ENCODE data around the gene CT45A8. TPM values are rescaled to one million over a fixed set of nuclear protein-coding genes. Genes with fewer than 3 reads are reported as not detected.
A peak's percentile ranks its signal among the peaks of the same experiment; 100 is the strongest.

CT45A8 gene
- total and polyA plus RNA-seq, 9 of the 15 experiments (the other 6 are each of a cell fraction or from before 2014, with no cell fraction given) = 6.5 to 27.7 (median 9.6) TPM; not detected in 4

DNA sequence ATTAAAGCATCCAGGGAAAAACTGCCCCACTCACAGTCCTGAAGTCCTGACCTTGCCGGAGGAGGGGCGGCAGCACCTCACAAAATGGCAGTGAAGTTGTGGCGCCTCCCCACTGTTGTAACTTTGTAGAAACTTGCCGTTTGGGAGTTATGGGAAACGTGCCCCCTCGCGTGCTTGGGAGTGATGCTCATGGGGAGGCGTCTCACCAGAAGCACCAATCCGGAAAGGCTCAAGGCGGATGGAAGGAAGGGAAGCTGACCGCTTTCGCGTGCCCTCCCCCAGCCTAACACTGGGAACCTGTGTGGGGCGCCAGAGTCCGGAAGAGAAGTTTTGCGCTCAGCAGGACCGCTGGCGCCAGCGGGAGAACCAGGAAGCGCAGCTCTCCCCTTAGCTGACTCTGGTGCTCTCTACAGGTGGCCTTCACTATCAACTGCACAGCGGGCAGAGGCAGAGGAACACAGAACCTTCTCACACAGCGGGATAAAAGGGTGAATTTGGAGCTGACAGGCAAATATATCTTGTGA, 39.0 kb upstream of the CT45A8 start, which contains the start of the genes CT45A10 and SAGE1 (continued):
- TF ChIP-seq, protein P1, sequence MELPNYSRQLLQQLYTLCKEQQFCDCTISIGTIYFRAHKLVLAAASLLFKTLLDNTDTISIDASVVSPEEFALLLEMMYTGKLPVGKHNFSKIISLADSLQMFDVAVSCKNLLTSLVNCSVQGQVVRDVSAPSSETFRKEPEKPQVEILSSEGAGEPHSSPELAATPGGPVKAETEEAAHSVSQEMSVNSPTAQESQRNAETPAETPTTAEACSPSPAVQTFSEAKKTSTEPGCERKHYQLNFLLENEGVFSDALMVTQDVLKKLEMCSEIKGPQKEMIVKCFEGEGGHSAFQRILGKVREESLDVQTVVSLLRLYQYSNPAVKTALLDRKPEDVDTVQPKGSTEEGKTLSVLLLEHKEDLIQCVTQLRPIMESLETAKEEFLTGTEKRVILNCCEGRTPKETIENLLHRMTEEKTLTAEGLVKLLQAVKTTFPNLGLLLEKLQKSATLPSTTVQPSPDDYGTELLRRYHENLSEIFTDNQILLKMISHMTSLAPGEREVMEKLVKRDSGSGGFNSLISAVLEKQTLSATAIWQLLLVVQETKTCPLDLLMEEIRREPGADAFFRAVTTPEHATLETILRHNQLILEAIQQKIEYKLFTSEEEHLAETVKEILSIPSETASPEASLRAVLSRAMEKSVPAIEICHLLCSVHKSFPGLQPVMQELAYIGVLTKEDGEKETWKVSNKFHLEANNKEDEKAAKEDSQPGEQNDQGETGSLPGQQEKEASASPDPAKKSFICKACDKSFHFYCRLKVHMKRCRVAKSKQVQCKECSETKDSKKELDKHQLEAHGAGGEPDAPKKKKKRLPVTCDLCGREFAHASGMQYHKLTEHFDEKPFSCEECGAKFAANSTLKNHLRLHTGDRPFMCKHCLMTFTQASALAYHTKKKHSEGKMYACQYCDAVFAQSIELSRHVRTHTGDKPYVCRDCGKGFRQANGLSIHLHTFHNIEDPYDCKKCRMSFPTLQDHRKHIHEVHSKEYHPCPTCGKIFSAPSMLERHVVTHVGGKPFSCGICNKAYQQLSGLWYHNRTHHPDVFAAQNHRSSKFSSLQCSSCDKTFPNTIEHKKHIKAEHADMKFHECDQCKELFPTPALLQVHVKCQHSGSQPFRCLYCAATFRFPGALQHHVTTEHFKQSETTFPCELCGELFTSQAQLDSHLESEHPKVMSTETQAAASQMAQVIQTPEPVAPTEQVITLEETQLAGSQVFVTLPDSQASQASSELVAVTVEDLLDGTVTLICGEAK (IDR thresholded peaks at IDR 0.05) = peak; percentile 65; the same call in 1 of the 2 replicates
- TF ChIP-seq, protein P1 (CRISPR knock-in tag; IDR thresholded peaks at IDR 0.05) = no peak
- no peak for TF ChIP-seq ZNF217 (CRISPR knock-in tag; IDR thresholded peaks at IDR 0.05)
- 0 out of 2 replicates have a peak, but pooled peaks have one; percentile 15 for TF ChIP-seq DPF2 (IDR thresholded peaks at IDR 0.05)
- TF ChIP-seq XRCC3 (IDR thresholded peaks at IDR 0.05) = no peak
- no peak for TF ChIP-seq FOXP1 (CRISPR knock-in tag; IDR thresholded peaks at IDR 0.05)
- no peak for TF ChIP-seq ZKSCAN1 (IDR thresholded peaks at IDR 0.05; ENCODE audit: low read depth, low read length)
- TF ChIP-seq, protein P2, sequence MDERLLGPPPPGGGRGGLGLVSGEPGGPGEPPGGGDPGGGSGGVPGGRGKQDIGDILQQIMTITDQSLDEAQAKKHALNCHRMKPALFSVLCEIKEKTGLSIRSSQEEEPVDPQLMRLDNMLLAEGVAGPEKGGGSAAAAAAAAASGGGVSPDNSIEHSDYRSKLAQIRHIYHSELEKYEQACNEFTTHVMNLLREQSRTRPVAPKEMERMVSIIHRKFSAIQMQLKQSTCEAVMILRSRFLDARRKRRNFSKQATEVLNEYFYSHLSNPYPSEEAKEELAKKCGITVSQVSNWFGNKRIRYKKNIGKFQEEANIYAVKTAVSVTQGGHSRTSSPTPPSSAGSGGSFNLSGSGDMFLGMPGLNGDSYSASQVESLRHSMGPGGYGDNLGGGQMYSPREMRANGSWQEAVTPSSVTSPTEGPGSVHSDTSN (CRISPR knock-in tag; IDR thresholded peaks at IDR 0.05; ENCODE audit: low read depth) = no peak
- TF ChIP-seq, protein P2 (tag; conservative IDR thresholded peaks at IDR 0.05; ENCODE audit: low read depth) = no peak
- TF ChIP-seq SP2 (IDR thresholded peaks at IDR 0.05; ENCODE audit: extremely low read depth, low read depth, low read length, poor library complexity, severe bottlenecking) = no peak
- peak; percentile 69; the same call in 1 of the 2 replicates for TF ChIP-seq GTF2E2 (tag; IDR thresholded peaks at IDR 0.05)
- TF ChIP-seq, protein P3, sequence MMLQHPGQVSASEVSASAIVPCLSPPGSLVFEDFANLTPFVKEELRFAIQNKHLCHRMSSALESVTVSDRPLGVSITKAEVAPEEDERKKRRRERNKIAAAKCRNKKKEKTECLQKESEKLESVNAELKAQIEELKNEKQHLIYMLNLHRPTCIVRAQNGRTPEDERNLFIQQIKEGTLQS (IDR thresholded peaks at IDR 0.05) = peak; percentile 26; the same call in 1 of the 2 replicates
- TF ChIP-seq, protein P3 (CRISPR knock-in tag; conservative IDR thresholded peaks at IDR 0.05) = peak; percentile 67; the same call in 1 of the 2 replicates
- no peak for TF ChIP-seq NCOA4 (IDR thresholded peaks at IDR 0.05; ENCODE audit: partially characterized antibody)
- TF ChIP-seq, protein P4, sequence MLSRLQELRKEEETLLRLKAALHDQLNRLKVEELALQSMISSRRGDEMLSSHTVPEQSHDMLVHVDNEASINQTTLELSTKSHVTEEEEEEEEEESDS (CRISPR knock-in tag; IDR thresholded peaks at IDR 0.05) = no peak
- 0 out of 2 replicates have a peak, but pooled peaks have one; percentile 12 for TF ChIP-seq NR2C1 (IDR thresholded peaks at IDR 0.05)
- no peak for TF ChIP-seq NR2C1 (tag; IDR thresholded peaks at IDR 0.05)
